HL-60 (cell line): Measurements from ENCODE around the gene IYD.

Experiments
- DNase-seq, 2 experiments: peaks; one replicate each; pipeline ENCODE4 v3.0.0-alpha.2; 2010 to 2020; ENCODE audit warnings: low read depth in 1 of 2, low spot score in 1 of 2
- H3K27ac ChIP-seq: fragments of 250-450 bp; sonication (Bioruptor Pico); replicated peaks from 2 replicates; pipeline ENCODE4 v1.5.1; 2020; ENCODE audit warnings: mild to moderate bottlenecking, moderate library complexity
- H3K27me3 ChIP-seq: fragments of 250-450 bp; sonication (Bioruptor Pico); 2 replicates; pipeline ENCODE4 v1.5.1; 2021; ENCODE audit warnings: mild to moderate bottlenecking, moderate library complexity; ENCODE audit not compliant: insufficient read depth, poor library complexity, severe bottlenecking
- H3K4me3 ChIP-seq: replicated peaks from 2 replicates; pipeline ENCODE4 v1.5.1; 2011; ENCODE audit warnings: mild to moderate bottlenecking, control low read depth, low read length; ENCODE audit not compliant: insufficient read depth
- GABPA ChIP-seq: IDR thresholded peaks from 2 replicates; pipeline ENCODE4 v1.6.1; 2012; ENCODE audit warnings: low read depth
- POLR2AphosphoS5 ChIP-seq: IDR thresholded peaks from 2 replicates; pipeline ENCODE4 v1.6.1; 2012; ENCODE audit warnings: low read depth
- SPI1 ChIP-seq: IDR thresholded peaks from 2 replicates; pipeline ENCODE4 v1.6.1; 2012; ENCODE audit warnings: low read depth, mild to moderate bottlenecking, borderline replicate concordance
- TF ChIP-seq, protein P1 (sequence below): IDR thresholded peaks from 2 replicates; pipeline ENCODE4 v1.6.1; 2012; ENCODE audit warnings: low read depth; ENCODE audit not compliant: insufficient replicate concordance
- TF ChIP-seq, protein P2 (sequence below): IDR thresholded peaks from one replicate; pipeline ENCODE4 v1.5.1; 2011; ENCODE audit warnings: low read length, control low read depth, inconsistent platforms; ENCODE audit not compliant: insufficient read depth

Gene IYD

DNA sequence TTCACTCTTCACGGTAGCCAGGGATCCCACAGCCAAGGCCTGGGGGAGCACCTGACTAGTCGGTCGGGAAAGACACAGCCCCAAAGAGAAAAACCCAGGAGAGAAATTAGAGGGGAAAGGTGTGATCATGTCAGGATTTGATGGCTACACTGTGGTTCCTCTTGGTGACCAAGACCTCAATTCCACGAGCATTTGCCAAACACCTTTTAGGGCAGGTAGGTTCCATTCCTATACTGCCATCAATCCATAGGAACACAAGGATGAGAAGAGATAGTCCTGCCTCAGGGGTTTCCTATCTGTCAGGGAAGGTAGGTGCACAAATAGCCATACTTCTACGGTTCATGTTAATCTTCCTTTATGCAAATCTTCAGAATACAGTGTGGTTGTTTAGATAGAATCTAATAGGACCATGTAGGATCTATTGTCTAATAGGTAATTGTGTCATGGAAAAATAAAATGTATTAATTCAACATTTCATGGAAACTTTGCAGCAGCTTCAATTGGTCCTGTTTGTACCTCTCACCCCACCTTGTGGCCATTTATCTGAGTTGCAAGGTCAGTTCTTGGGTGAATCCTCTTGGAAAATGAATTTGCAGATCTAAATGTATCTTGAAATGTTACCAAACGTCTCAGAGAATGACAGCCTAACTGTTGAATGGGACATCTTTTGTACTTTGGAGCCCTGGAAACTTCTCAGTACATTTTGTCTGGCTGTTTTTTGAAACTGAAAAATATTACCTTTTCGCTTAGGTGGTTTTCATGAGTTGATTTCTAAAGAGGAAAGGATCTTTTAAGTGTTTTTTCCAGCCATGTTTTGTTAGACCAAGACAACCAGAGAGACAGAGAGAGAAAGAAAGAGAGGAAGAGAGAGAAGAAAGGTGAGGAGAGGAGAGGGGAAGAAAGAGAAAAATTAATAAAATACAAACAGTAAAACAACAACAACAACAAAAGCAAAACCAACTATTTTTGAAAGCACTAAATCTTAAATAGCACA lies 33.7 kb upstream of the IYD start:
- Histone ChIP-seq H3K27ac (no peak overlapping the region), H3K4me3 (no peak overlapping the region), H3K27me3 (no peaks in the 10 kb centered on the region)
- TF ChIP-seq, protein P1, sequence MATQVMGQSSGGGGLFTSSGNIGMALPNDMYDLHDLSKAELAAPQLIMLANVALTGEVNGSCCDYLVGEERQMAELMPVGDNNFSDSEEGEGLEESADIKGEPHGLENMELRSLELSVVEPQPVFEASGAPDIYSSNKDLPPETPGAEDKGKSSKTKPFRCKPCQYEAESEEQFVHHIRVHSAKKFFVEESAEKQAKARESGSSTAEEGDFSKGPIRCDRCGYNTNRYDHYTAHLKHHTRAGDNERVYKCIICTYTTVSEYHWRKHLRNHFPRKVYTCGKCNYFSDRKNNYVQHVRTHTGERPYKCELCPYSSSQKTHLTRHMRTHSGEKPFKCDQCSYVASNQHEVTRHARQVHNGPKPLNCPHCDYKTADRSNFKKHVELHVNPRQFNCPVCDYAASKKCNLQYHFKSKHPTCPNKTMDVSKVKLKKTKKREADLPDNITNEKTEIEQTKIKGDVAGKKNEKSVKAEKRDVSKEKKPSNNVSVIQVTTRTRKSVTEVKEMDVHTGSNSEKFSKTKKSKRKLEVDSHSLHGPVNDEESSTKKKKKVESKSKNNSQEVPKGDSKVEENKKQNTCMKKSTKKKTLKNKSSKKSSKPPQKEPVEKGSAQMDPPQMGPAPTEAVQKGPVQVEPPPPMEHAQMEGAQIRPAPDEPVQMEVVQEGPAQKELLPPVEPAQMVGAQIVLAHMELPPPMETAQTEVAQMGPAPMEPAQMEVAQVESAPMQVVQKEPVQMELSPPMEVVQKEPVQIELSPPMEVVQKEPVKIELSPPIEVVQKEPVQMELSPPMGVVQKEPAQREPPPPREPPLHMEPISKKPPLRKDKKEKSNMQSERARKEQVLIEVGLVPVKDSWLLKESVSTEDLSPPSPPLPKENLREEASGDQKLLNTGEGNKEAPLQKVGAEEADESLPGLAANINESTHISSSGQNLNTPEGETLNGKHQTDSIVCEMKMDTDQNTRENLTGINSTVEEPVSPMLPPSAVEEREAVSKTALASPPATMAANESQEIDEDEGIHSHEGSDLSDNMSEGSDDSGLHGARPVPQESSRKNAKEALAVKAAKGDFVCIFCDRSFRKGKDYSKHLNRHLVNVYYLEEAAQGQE: no peak
- TF ChIP-seq POLR2AphosphoS5 (no peak), GABPA (no peak)
- TF ChIP-seq, protein P2, sequence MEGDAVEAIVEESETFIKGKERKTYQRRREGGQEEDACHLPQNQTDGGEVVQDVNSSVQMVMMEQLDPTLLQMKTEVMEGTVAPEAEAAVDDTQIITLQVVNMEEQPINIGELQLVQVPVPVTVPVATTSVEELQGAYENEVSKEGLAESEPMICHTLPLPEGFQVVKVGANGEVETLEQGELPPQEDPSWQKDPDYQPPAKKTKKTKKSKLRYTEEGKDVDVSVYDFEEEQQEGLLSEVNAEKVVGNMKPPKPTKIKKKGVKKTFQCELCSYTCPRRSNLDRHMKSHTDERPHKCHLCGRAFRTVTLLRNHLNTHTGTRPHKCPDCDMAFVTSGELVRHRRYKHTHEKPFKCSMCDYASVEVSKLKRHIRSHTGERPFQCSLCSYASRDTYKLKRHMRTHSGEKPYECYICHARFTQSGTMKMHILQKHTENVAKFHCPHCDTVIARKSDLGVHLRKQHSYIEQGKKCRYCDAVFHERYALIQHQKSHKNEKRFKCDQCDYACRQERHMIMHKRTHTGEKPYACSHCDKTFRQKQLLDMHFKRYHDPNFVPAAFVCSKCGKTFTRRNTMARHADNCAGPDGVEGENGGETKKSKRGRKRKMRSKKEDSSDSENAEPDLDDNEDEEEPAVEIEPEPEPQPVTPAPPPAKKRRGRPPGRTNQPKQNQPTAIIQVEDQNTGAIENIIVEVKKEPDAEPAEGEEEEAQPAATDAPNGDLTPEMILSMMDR: peak; percentile 58
- DNase-seq: peak; percentile 8 to 43

DNA sequence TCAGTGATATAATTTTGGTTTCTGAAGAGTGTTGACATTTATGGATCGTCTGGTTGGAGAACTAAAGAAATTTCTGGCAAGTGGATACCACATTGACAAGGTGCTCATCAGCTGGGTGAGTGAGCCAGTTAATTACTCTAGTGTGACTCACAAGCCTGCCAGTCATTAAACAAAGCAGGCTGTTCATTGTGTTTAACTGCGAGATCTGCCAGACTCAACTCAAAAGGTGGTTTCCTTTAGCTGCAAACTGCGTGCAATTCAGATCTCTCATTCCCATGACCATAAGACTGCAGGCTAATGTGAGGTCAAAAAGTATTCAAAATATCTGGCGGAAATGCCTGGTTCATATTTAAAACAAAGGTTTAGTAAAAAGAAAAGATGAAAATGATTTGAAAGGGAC lies 32.5 kb upstream of the IYD start:
- H3K27me3 ChIP-seq: no peaks in the 10 kb centered on the region
- no peak overlapping the region for H3K4me3 ChIP-seq
- H3K27ac ChIP-seq: no peak overlapping the region
- TF ChIP-seq, protein P1: no peak
- no peak for TF ChIP-seq SPI1
- no peak for TF ChIP-seq GABPA
- TF ChIP-seq, protein P2: no peak
- no peak for TF ChIP-seq POLR2AphosphoS5
- no peak for DNase-seq

DNA sequence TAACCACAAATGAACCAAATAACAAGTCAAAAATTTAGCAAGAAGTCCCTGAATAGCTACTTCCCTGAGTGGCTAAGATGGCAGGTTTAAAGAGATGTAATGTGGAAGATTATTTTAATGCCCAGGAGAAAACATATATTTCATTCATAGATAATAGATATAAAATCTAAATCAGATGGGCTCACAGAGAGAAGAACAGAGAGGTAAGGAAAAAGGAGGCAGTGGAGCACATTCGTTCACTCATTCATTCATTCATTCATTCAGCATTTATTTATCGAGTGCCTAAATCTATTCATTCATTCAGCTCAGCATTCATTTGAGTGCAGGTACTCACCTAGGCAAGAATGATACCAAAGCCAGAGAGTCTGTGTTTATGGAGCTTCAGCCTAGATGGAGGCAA lies 32.1 kb upstream of the IYD start:
- no peak overlapping the region for H3K27ac ChIP-seq
- TF ChIP-seq GABPA (no peak), POLR2AphosphoS5 (no peak), SPI1 (no peak)
- TF ChIP-seq, protein P1: no peak
- TF ChIP-seq, protein P2: no peak
- no peak overlapping the region for H3K4me3 ChIP-seq
- H3K27me3 ChIP-seq: no peaks in the 10 kb centered on the region
- DNase-seq: no peak
